Dermis blood vessel endothelial cell (primary cell): Measurements from ENCODE around the gene CLRN3. TPM values are rescaled to one million over a fixed set of nuclear protein-coding genes. Genes with fewer than 3 reads are reported as not detected.

Experiments
- DNase-seq: peaks from one replicate; pipeline ENCODE4 v3.0.0; 2010
- total RNA-seq: library from RNA; depleted of rRNA; stranded (reverse); fragments of >200 nt; gene quantifications from 2 replicates; pipeline ENCODE4 v1.2.3, GENCODE V29; 2014

The CLRN3 gene
- total RNA-seq, 1 donor from 2014 or later = not detected

GRCh38 chr10:127899766-127900387, 7.1 kb upstream of the CLRN3 start:
- DNase-seq = no peak

GRCh38 chr10:127897177-127897576, 4.4 kb upstream of the CLRN3 start:
- no peak for DNase-seq

GRCh38 chr10:127896590-127896989, 3.8 kb upstream of the CLRN3 start:
- DNase-seq = no peak

GRCh38 chr10:127894146-127894545, 1.4 kb upstream of the CLRN3 start:
- no peak for DNase-seq

- DNase-seq = no peak
Measured at GRCh38 chr10:127890832-127891334, 1.9 kb downstream of the CLRN3 start.

- DNase-seq = no peak
Measured at GRCh38 chr10:127890216-127890615, 2.5 kb downstream of the CLRN3 start.

GRCh38 chr10:127889605-127890195, 3.0 kb downstream of the CLRN3 start:
- DNase-seq = peak; percentile 50

GRCh38 chr10:127888521-127889312, 4.0 kb downstream of the CLRN3 start:
- no peak for DNase-seq

GRCh38 chr10:127887541-127888415, 5.0 kb downstream of the CLRN3 start:
- peak; percentile 85 for DNase-seq

- DNase-seq = no peak
Measured at GRCh38 chr10:127886371-127887051, 6.2 kb downstream of the CLRN3 start.

- DNase-seq = no peak
Measured at GRCh38 chr10:127884501-127884900, 8.2 kb downstream of the CLRN3 start.

- DNase-seq = no peak
Measured at GRCh38 chr10:127883516-127883915, 9.2 kb downstream of the CLRN3 start.

- DNase-seq = peak; percentile 32
Measured at GRCh38 chr10:127882801-127883459, 9.8 kb downstream of the CLRN3 start.

- DNase-seq = no peak
Measured at GRCh38 chr10:127882391-127882790, 10.3 kb downstream of the CLRN3 start.

GRCh38 chr10:127881262-127881661, 11.5 kb downstream of the CLRN3 start:
- DNase-seq = no peak

- peak; percentile 36 for DNase-seq
Measured at GRCh38 chr10:127880557-127880956, 12.2 kb downstream of the CLRN3 start.

GRCh38 chr10:127878475-127879055, 14.2 kb downstream of the CLRN3 start:
- DNase-seq = no peak

GRCh38 chr10:127877699-127878098, 15.0 kb downstream of the CLRN3 start:
- peak; percentile 48 for DNase-seq

- DNase-seq = no peak
Measured at GRCh38 chr10:127877116-127877515, 15.6 kb downstream of the CLRN3 start.

GRCh38 chr10:127875916-127876315, 16.8 kb downstream of the CLRN3 start:
- DNase-seq = no peak

- DNase-seq = no peak
Measured at GRCh38 chr10:127875449-127875765, 17.3 kb downstream of the CLRN3 start.
